ENCODE measurements around the gene C10orf67.

- TF ChIP-seq EP300 (conservative IDR thresholded peaks at IDR 0.05; ENCODE audit: poor library complexity, severe bottlenecking) (no peak), SMC3 (conservative IDR thresholded peaks at IDR 0.05; ENCODE audit: poor library complexity) (no peak), TAF1 (IDR thresholded peaks at IDR 0.05; ENCODE audit: low read depth) (no peak), CTCF (IDR thresholded peaks at IDR 0.05; ENCODE audit: poor library complexity, severe bottlenecking) (no peak), RAD21 (conservative IDR thresholded peaks at IDR 0.05) (no peak), MXI1 (conservative IDR thresholded peaks at IDR 0.05; ENCODE audit: poor library complexity, severe bottlenecking) (no peak)
These were observed 881 bp downstream of the C10orf67 start for GRCh38 chr10:23343591-23344240.
